Neural cell (in vitro differentiated cells): ENCODE measurements around the gene COPS7A. TPM values are rescaled to one million over a fixed set of nuclear protein-coding genes. Genes with fewer than 3 reads are reported as not detected.

Experiments
- H2AFZ ChIP-seq: fragments of 200-600, 300-800 bp; sonication (generic), shearing (Covaris generic); 2 replicates; pipeline ENCODE4 v1.6.0; 2014; ENCODE audit warnings: low read depth, mild to moderate bottlenecking, antibody characterized with exemption, low read length, moderate library complexity
- H3F3A ChIP-seq: fragments of 200-600 bp; shearing (Covaris generic); 2 replicates; pipeline ENCODE4 v1.6.1; 2016; ENCODE audit warnings: mild to moderate bottlenecking, moderate library complexity, mixed read lengths, antibody characterized with exemption, low read length; ENCODE audit not compliant: insufficient read depth, poor library complexity, severe bottlenecking
- H3K27ac ChIP-seq: fragments of 200-600, 300-800 bp; sonication (generic), shearing (Covaris generic); 2 replicates; pipeline ENCODE4 v1.5.1; 2014; ENCODE audit warnings: mild to moderate bottlenecking, low read length, moderate library complexity
- H3K27me3 ChIP-seq: fragments of 300-800, 200-600 bp; sonication (generic), shearing (Covaris generic); 2 replicates; pipeline ENCODE4 v1.6.0; 2014; ENCODE audit warnings: mild to moderate bottlenecking, low read depth, low read length, moderate library complexity; ENCODE audit not compliant: insufficient read depth
- H3K36me3 ChIP-seq: fragments of 300-800, 200-600 bp; sonication (generic), shearing (Covaris generic); 2 replicates; pipeline ENCODE4 v1.5.1; 2014; ENCODE audit warnings: mild to moderate bottlenecking, antibody characterized with exemption, low read length, moderate library complexity; ENCODE audit not compliant: insufficient read depth
- H3K4me2 ChIP-seq: fragments of 300-800, 200-600 bp; sonication (generic), shearing (Covaris generic); 2 replicates; pipeline ENCODE4 v1.6.0; 2014; ENCODE audit warnings: mild to moderate bottlenecking, low read length
- H3K4me3 ChIP-seq: fragments of 300-800, 200-600 bp; sonication (generic), shearing (Covaris generic); 2 replicates; pipeline ENCODE4 v1.5.1; 2014; ENCODE audit warnings: mild to moderate bottlenecking, low read length, moderate library complexity
- H3K79me2 ChIP-seq: fragments of 200-600 bp; shearing (Covaris generic); replicated peaks from 2 replicates; pipeline ENCODE4 v1.6.0; 2014; ENCODE audit warnings: mild to moderate bottlenecking, low read length, moderate library complexity; ENCODE audit not compliant: insufficient read depth
- H3K9ac ChIP-seq: fragments of 300-800, 200-600 bp; sonication (generic), shearing (Covaris generic); 2 replicates; pipeline ENCODE4 v1.6.1; 2016; ENCODE audit warnings: mild to moderate bottlenecking, low read length, mixed read lengths
- H3K9me2 ChIP-seq: fragments of 200-600 bp; shearing (Covaris generic); 2 replicates; pipeline ENCODE4 v1.6.1; 2016; ENCODE audit warnings: mild to moderate bottlenecking, low read length, mixed read lengths; ENCODE audit not compliant: insufficient read depth
- H3K9me3 ChIP-seq: fragments of 200-600, 300-800 bp; sonication (generic), shearing (Covaris generic); 2 replicates; pipeline ENCODE4 v1.6.1; 2016; ENCODE audit warnings: mild to moderate bottlenecking, mixed run types, low read length, moderate library complexity, mixed read lengths
- H4K20me1 ChIP-seq: fragments of 200-600 bp; shearing (Covaris generic); 2 replicates; pipeline ENCODE4 v1.6.1; 2016; ENCODE audit warnings: mild to moderate bottlenecking, mixed run types; ENCODE audit not compliant: insufficient read depth
- EP300 ChIP-seq: fragments of 450-650 bp; conservative IDR thresholded peaks from 2 replicates; pipeline ENCODE4 v1.6.1; 2014; ENCODE audit warnings: antibody characterized with exemption, mild to moderate bottlenecking, moderate library complexity; ENCODE audit not compliant: poor library complexity, severe bottlenecking
- EZH2 ChIP-seq: fragments of 200-600, 300-800 bp; shearing (Covaris generic), sonication (generic); IDR thresholded peaks from 2 replicates; pipeline ENCODE4 v1.6.1; 2014; ENCODE audit warnings: antibody characterized with exemption, low read length, borderline replicate concordance, mild to moderate bottlenecking; ENCODE audit not compliant: insufficient read depth, poor library complexity, severe bottlenecking
- MXI1 ChIP-seq: fragments of 450-650 bp; conservative IDR thresholded peaks from 2 replicates; pipeline ENCODE4 v1.6.1; 2014; ENCODE audit warnings: antibody characterized with exemption, mild to moderate bottlenecking; ENCODE audit not compliant: poor library complexity, severe bottlenecking
- POLR2AphosphoS5 ChIP-seq: IDR thresholded peaks from 2 replicates; pipeline ENCODE4 v1.6.1; 2012
- RAD21 ChIP-seq: fragments of 450-650 bp; conservative IDR thresholded peaks from 2 replicates; pipeline ENCODE4 v1.6.1; 2014; ENCODE audit warnings: antibody characterized with exemption, mild to moderate bottlenecking, moderate library complexity
- SMC3 ChIP-seq: fragments of 450-650 bp; conservative IDR thresholded peaks from 2 replicates; pipeline ENCODE4 v1.6.1; 2014; ENCODE audit warnings: antibody characterized with exemption, mild to moderate bottlenecking, moderate library complexity; ENCODE audit not compliant: poor library complexity
- TAF1 ChIP-seq: IDR thresholded peaks from 2 replicates; pipeline ENCODE4 v1.6.1; 2012; ENCODE audit warnings: low read depth
- polyA plus RNA-seq: library from polyadenylated mRNA; depleted of rRNA; stranded (reverse); fragments of >200 nt; gene quantifications from 2 replicates; pipeline ENCODE4 v1.2.3, GENCODE V29; 2014
- TF ChIP-seq, protein P1 (sequence below): IDR thresholded peaks from 2 replicates; pipeline ENCODE4 v1.6.1; 2012; ENCODE audit warnings: borderline replicate concordance
- TF ChIP-seq, protein P2 (sequence below): fragments of 450-650 bp; IDR thresholded peaks from 2 replicates; pipeline ENCODE4 v1.5.1; 2014; ENCODE audit warnings: antibody characterized with exemption, mild to moderate bottlenecking, moderate library complexity; ENCODE audit not compliant: poor library complexity, severe bottlenecking

Gene COPS7A
- polyA plus RNA-seq, 1 donor from 2014 or later = 45.8 TPM

GRCh38 chr12:6695313-6696045, 28.4 kb upstream of the COPS7A start:
- no peak overlapping the region for H3K4me3 ChIP-seq
- no peaks in the 10 kb centered on the region for H3K27me3 ChIP-seq
- no peaks in the 10 kb centered on the region for H3K36me3 ChIP-seq
- TF ChIP-seq EZH2 (no peak), SMC3 (no peak), EP300 (no peak), RAD21 (no peak), MXI1 (no peak), POLR2AphosphoS5 (no peak), TAF1 (no peak)
- TF ChIP-seq, protein P1, sequence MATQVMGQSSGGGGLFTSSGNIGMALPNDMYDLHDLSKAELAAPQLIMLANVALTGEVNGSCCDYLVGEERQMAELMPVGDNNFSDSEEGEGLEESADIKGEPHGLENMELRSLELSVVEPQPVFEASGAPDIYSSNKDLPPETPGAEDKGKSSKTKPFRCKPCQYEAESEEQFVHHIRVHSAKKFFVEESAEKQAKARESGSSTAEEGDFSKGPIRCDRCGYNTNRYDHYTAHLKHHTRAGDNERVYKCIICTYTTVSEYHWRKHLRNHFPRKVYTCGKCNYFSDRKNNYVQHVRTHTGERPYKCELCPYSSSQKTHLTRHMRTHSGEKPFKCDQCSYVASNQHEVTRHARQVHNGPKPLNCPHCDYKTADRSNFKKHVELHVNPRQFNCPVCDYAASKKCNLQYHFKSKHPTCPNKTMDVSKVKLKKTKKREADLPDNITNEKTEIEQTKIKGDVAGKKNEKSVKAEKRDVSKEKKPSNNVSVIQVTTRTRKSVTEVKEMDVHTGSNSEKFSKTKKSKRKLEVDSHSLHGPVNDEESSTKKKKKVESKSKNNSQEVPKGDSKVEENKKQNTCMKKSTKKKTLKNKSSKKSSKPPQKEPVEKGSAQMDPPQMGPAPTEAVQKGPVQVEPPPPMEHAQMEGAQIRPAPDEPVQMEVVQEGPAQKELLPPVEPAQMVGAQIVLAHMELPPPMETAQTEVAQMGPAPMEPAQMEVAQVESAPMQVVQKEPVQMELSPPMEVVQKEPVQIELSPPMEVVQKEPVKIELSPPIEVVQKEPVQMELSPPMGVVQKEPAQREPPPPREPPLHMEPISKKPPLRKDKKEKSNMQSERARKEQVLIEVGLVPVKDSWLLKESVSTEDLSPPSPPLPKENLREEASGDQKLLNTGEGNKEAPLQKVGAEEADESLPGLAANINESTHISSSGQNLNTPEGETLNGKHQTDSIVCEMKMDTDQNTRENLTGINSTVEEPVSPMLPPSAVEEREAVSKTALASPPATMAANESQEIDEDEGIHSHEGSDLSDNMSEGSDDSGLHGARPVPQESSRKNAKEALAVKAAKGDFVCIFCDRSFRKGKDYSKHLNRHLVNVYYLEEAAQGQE = no peak
- TF ChIP-seq, protein P2, sequence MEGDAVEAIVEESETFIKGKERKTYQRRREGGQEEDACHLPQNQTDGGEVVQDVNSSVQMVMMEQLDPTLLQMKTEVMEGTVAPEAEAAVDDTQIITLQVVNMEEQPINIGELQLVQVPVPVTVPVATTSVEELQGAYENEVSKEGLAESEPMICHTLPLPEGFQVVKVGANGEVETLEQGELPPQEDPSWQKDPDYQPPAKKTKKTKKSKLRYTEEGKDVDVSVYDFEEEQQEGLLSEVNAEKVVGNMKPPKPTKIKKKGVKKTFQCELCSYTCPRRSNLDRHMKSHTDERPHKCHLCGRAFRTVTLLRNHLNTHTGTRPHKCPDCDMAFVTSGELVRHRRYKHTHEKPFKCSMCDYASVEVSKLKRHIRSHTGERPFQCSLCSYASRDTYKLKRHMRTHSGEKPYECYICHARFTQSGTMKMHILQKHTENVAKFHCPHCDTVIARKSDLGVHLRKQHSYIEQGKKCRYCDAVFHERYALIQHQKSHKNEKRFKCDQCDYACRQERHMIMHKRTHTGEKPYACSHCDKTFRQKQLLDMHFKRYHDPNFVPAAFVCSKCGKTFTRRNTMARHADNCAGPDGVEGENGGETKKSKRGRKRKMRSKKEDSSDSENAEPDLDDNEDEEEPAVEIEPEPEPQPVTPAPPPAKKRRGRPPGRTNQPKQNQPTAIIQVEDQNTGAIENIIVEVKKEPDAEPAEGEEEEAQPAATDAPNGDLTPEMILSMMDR = no peak
- H3K9me3 ChIP-seq = no peaks in the 10 kb centered on the region
- no peaks in the 10 kb centered on the region for H4K20me1 ChIP-seq
- no peak overlapping the region for H3K4me2 ChIP-seq
- no peaks in the 10 kb centered on the region for H3K9me2 ChIP-seq
- no peak overlapping the region for H3K27ac ChIP-seq
- H3F3A ChIP-seq = no peaks in the 10 kb centered on the region
- H3K79me2 ChIP-seq = no peaks in the 10 kb centered on the region
- no peak overlapping the region for H2AFZ ChIP-seq
- no peak overlapping the region for H3K9ac ChIP-seq

DNA sequence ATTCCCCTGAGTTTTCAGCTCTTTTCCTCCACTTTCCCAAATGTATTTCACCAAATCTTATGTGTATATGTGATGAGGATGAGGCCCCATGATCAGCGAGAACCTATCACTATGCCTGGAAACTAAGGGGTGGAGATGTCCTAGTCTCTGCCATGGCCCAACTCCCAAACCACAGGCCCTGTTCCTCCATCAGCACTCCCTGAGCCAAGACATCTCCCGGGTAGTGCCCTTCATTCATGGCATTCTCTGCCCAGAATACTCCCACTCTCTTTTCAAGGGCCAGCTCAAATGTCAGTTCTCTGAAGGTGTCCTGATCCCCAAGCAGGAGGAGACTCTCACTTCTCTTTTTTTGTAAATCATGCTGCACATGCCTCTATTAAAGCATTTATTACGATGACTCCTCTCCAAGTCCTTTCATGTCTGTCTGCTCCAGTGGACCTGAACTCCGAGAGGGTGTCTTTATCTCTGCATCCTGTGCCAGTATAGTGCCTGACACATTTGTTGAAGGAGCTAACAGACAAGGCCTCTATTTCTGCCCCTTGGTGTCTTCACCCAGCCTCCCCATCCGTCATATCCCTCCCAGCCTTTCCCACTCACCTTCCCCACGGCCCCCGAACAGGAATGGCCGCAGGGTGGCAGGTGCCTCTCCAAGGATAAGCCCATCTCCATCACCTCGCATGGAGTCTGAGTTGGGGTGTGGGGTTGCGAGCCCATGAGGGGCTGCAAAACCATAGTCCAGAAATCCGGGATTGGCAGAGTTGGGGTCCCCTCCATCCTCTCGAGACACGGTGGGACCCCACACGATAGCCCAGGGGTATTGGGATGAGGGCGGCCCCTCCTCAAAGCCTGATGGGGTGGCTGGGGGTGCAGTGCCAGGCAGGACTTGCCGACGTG, 26.9 kb upstream of the COPS7A start:
- no peak overlapping the region for H2AFZ ChIP-seq
- H3K27me3 ChIP-seq = no peaks in the 10 kb centered on the region
- no peaks in the 10 kb centered on the region for H3K9me3 ChIP-seq
- no peaks in the 10 kb centered on the region for H3F3A ChIP-seq
- H3K27ac ChIP-seq = no peak overlapping the region
- H3K4me3 ChIP-seq = no peak overlapping the region
- no peak overlapping the region for H3K9ac ChIP-seq
- H3K36me3 ChIP-seq = no peaks in the 10 kb centered on the region
- TF ChIP-seq, protein P2 = no peak
- TF ChIP-seq SMC3 (no peak), POLR2AphosphoS5 (no peak), RAD21 (no peak), EP300 (no peak), EZH2 (no peak), TAF1 (no peak), MXI1 (no peak)
- TF ChIP-seq, protein P1 = no peak
- peaks cover 8% of the 10 kb centered on the region for H3K79me2 ChIP-seq
- no peak overlapping the region for H3K4me2 ChIP-seq
- no peaks in the 10 kb centered on the region for H4K20me1 ChIP-seq
- no peaks in the 10 kb centered on the region for H3K9me2 ChIP-seq
